Measurements from ENCODE around the gene ANLN.
"Not testable (repeated sequence)": the region's sequence is repeated elsewhere in the genome, so short reads cannot be mapped to it uniquely, and the experiment has no call there.

ANLN gene

DNA sequence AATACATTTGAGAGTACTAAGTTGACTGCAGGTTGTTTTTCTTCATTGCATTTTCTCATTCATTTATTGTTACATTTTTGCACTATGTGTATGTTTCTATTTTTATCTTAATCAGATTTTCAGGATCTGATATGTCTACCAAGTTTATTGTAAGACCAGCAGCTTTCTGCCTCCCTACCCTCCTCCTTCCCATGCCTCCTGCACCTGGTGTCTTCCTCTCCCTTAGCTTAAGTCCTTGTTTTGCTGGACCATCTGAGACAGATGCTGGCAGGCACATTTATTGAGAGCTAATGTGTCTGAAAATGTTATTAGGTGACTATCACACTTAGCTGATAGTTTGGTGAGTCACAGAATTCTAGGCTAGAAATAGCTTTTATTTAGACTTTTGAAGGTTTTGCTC is 79.6 kb downstream of the ANLN start:
- DNase-seq: no peak

DNA sequence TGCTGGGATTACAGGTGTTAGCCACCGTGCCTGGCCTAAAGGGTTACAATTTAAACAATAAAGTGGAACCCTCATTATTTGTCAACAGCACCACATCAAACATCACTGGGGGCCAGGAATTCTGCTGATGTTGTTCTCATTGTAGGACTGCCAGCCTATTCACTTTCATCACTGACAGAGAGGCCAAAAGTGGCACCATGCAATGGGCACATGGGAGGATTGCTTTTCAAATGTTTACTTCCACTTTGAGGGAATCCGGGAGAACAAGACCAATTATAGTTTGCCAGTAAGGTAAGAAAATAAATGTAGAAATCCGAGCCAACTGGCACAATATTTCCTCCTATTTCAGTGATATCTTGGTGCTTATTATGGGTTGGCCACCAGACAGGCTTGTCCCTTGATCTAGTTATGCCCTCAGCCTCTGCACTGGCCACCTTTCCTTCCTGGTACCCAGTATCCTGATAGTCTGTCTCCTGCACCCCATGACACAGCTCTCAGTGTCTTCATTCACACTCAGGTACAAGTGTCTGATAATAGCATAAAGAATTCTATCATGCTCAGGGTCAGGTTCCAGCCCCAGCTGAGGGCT is 82.6 kb downstream of the ANLN start:
- DNase-seq: no peak

DNA sequence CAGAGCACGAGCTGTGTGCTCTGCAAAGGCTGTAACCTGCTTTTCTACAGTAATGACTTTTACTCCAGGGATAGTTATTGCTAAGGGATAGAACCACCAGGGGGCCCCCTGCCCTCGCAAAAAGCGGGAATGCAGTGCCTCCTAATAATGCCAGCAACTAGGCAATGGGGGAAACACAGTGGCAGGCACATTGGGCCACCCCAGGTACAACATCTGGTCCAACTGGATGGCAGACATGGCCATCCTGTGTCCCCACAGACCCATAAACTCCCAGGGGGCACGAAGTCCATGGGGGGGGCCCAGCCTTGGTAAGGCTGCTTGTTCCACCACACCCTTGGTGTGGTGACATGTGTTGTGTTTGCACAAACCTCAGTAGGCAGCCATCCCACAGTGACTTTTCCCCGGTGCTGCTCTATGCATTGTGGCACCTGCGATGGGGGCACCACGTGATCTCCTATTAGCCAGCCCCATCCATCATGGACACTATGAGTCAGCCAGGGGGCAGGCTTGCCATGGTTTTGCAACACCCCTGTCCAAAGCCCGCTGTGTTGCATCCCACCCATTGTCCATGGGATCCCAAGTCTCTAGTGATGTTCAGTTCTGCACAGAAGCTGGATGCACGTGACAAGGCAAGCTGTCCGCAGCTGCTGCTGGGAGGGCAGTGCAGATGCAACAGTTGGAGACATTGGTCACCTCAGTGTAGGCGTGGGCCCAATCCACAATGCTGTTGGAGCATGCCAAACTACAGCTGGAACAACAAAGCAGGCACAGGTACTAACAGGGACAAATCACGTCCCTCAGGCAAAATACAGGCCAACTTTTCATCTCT is 84.0 kb downstream of the ANLN start:
- DNase-seq: peak; percentile 76

DNA sequence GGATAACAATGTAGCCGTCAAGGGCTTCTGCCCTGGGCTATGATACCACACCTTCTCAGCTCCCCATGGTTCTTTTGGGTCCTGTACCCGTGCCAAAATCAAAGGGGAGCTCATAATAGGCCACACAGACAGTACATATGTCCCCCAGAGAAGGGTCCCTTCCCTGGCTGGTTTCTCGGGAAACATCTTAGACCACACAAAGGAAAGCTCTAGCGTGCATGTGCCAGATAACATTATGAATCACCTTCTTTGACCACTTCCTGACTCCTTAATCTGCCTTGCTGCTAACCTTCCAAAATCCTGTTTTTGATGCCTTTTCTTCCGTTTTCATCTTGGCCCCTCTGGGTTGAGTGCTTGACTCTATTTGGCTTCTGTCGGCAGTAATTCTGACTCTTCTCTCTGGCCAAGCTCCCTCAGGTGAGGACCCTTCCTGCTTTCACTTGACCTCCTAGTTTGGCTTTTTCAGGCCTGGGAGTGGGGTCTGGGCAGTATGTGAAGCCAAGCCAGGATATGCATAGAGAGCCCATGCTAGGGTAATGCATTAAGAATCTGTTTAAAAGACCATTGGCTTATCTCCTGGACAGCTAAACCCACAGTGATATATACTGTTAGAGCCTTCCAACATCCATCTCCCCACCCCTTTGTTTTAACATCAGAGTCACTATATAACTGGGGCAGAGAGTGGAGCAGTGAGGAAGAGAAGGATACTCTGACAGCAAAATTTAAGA is 84.8 kb downstream of the ANLN start:
- DNase-seq: no peak

DNA sequence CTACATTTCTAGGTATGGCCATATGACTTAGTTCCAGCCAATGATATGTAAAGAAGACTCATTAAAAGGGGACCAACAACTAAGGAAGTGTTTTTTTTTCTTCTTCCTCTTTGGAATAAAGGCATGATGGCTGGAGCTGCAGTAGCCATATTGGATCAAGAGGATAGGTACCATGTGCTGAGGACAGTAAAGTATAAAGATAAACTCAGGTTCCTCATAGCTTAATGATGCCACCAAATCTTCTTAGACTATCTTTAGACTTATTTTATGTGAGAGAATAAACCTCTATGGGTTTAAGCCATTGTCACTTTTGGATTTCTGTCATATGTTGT is 85.3 kb downstream of the ANLN start:
- no peak for DNase-seq

DNA sequence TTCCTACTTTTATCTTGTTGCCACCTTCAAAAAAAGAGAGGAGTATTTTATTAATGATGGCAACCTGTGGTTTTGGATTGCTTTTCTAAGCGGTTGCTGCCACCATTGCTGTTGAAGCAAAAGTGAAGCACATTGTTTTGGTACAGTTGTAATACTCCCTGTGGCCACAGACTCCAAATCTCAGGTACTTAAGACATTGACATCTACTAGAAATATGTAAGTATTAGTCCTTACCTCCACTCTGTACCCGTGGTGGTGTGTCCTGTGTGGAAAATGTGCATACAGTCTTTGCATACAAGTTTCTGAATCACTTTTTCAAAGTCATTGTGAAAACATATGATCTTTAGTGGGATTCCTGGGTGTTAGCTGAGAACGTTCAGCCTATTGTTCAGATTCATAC is 85.7 kb downstream of the ANLN start:
- no peak for DNase-seq

DNA sequence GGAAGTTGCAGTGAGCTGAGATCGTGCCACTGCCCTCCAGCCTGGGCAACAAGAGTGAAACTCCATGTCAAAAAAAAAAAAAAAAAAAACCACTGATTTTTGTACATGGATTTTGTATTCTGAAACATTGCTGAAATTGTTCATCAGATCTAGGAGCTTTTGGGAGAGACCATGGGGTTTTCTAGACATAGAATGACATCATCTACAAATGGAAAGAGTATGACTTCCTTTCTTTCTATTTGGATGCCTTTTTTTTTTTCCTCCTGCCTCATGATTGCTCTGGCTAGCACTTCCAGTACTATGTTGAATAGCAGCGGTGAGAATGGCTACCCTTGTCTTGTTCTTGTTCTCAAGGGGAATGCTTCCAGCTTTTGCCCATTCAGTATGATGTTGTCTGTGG is 89.1 kb downstream of the ANLN start:
- DNase-seq: no peak

DNA sequence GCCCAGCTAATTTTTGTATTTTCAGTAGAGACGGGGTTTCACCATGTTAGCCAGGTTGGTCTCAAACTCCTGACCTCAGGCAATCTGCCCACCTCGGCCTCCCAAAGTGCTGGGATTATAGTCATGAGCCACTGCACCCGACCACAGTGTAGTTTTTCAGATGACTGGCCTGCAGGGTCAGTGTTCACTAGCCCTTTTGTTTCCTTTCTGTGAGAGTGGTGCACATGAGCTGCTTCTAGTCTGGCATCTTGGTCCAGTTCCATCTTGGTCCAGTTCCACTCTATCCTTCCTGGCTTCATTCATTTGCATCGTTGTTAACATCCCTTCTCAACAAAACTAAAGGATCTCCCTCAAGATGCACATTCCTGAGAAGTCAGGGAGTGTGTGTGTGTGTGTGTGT is 94.2 kb downstream of the ANLN start:
- DNase-seq: not testable (repeated sequence)

DNA sequence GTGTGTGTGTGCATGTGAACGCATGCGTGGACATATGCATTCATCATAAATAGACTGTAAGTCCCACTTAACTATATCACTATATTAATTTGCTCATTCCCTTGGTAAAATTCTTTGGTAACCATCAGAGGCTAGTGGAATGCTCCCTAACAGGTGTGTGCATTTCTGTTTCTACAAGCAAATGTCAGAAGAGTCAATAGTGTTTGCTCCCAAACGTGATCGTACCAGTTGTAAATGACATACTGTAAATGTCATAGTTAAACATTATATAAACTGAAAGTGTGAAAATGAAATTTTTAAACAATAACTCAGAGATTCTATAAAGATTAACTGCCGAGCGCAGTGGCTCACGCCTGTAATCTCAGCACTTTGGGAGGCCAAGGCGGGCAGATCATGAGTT is 94.6 kb downstream of the ANLN start:
- DNase-seq: no peak

DNA sequence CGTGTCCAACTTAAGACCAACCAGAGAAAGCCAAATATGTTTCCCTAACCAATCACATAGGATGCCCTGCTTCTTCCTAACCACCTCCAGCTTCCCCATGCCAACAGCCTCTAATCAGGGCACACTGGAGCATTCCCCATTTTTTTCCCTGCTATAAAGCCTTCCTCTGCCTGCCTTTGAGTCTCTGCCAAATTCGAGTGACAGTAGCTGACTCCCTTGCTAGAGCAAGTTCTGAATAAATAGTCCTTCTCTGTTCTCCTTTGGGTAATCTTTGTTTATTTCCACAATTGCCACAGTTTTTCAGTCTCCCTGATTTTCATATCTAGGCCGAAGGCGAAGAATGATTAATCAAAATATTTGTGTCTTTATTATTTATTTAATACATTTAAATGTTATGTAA is 96.7 kb downstream of the ANLN start:
- DNase-seq: no peak

DNA sequence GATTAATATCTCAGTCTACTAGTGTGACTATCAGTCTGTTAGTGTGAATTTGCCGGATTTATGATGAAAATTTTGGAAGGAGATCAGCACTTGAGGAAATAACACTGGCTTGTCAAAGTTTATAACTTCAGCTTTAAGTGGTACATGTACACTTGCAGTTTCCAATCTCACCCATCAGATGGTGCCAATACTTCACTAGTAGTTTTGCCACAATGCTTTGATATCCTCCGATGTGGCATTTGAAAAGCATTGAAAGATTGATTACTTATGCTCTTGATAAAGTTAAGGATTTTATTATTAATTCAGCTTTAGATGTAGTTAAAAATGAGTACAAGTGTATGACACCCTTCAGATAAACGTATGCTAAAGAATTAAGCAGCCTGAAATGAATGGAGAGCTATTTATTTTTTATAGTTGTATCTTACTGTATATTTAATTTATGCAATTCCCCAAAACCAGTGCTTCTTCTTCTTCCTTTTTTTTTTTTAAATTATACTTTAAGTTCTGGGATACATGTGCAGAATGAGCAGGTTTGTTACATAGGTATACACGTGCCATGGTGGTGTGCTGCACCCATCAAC is 98.2 kb downstream of the ANLN start:
- DNase-seq: peak; percentile 70

DNA sequence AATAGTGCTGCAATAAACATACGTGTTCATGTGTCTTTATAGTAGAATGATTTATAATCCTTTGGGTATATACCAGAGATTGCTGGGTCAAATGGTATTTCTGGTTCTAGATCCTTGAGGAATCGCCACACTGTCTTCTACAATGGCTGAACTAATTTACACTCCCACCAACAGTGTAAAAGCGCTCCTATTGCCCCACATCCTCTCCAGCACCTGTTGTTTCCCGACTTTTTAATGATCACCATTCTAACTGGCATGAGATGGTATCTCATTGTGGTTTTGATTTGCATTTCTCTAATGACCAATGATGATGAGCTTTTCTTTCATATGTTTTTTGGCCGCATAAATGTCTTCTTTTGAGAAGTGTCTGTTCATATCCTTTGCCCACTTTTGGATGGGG is 99.0 kb downstream of the ANLN start:
- not testable (repeated sequence) for DNase-seq

DNA sequence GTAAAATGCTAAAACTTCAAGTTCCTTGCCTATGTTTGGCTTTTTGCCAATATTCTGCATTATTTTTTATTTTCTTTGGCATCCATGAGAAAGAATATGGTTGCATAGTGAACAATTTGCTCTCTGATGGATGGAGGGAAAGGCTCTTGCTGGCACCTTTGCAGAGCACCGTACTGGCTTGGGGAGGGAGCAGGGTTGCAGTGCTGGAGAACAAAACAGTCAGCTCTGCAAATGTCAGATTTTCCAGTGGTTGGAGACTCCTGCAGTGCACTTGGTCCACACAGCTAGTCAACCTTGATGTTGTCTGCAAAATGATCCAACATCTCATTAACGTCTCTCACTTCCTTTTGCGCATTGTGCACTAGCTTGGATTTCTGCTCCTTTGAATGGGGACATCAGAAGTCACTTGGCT is 100.8 kb downstream of the ANLN start:
- DNase-seq: no peak

DNA sequence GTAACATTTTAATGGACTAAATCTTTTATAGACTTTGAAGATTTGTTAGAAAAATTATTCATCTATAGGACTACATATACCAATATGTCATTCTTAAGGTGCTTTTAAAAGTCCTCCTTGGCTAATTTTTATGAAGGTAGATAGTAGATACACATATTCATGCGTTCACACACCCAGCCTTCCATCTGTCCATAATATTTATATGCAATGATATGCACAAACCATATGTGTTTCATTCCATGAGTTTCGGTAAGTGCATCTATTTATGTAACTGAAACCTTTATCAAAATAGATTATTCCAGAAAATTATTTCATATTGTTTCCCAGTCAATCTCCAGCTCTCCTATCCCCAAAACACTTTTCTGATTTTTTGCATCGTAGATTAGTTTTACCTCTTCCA is 101.7 kb downstream of the ANLN start:
- DNase-seq: no peak

DNA sequence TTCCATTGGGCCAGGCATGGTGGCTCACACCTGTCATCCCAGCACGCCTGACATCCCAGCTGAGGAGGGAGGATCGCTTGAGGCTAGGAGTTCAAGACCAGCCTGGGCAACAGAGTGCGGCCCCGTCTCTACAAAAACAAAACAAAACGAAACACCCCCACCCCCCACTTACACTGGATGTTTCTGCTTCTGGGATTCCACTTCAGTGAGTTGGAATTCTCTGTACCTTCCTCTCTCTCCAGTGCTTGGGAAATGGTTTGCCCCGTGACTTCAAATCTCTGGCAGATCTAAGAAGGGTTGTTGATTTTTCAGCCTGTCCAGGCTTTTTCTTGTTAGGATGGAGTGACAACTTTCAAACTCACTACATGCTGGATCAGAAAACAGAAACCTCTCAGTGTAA is 106.9 kb downstream of the ANLN start:
- no peak for DNase-seq

DNA sequence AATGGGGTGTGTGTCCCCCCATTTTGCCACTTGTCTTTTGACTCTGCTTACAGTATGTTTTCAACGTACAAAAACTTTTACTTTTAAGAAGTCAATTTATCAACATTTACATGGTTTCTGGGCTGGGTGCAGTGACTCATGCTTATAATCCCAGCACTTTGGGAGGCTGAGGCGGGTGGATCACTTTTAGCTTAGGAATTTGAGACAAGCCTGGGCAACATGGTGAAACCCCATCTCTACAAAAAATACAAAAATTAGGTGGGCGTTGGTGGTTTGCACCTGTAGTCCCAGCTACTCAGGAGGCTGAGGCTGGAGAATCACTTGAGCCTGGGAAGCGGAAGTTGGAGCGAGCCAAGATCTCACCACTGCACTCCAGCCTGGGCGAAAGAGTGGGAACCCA is 107.5 kb downstream of the ANLN start:
- DNase-seq: not testable (repeated sequence)

DNA sequence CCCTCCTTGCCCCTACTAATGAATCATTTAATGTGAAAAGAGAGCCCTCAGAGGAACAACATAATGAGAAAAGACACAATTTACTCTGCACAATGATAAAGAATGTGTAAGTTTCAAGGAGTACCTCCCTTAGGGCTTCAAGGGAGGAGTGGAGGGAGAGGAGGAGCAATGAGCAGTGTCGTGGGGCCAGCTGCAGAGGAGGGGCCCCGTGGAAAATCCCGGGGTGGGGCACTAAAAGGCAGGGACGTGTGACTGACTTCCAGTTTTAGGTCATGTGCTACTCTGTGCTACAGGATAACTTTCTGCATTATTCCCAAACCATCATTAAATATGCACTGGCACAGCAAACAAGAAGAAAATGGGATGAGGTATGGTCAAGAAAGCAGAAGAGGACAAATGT is 108.1 kb downstream of the ANLN start:
- no peak for DNase-seq

Measured in NCI-H146 (cell line).